Activated T-cell treated with anti-CD3 and anti-CD28 coated beads for 1 hour (primary cell): ENCODE results near the gene PPARD.
"Not testable (repeated sequence)": the region's sequence is repeated elsewhere in the genome, so short reads cannot be mapped to it uniquely, and the experiment has no call there.

ENCODE experiments used
- DNase-seq: peaks from one replicate; pipeline ENCODE4 v3.0.0-alpha.2; 2020; ENCODE audit warnings: low read depth

PPARD gene

GRCh38 chr6:35406711-35407485, 64.5 kb downstream of the PPARD start:
- DNase-seq, result no peak

GRCh38 chr6:35409245-35409644, 66.9 kb downstream of the PPARD start:
- DNase-seq, result no peak

- no peak for DNase-seq
These were observed 67.8 kb downstream of the PPARD start for GRCh38 chr6:35410131-35410530.

GRCh38 chr6:35411066-35411465, 68.7 kb downstream of the PPARD start:
- no peak for DNase-seq

- DNase-seq, result no peak
These were observed 69.7 kb downstream of the PPARD start for GRCh38 chr6:35412102-35412501.

GRCh38 chr6:35413911-35414310, 71.6 kb downstream of the PPARD start:
- no peak for DNase-seq

- DNase-seq, result no peak
These were observed 72.9 kb downstream of the PPARD start for GRCh38 chr6:35415065-35415891.

GRCh38 chr6:35417979-35418661, 75.8 kb downstream of the PPARD start:
- no peak for DNase-seq

- DNase-seq, result no peak
These were observed 77.1 kb downstream of the PPARD start for GRCh38 chr6:35419417-35419816.

- DNase-seq, result no peak
These were observed 77.6 kb downstream of the PPARD start for GRCh38 chr6:35419961-35420360.

GRCh38 chr6:35425284-35425683, 82.9 kb downstream of the PPARD start:
- DNase-seq, result no peak

- DNase-seq, result no peak
These were observed 83.7 kb downstream of the PPARD start for GRCh38 chr6:35426074-35426473.

GRCh38 chr6:35427435-35427834, 85.1 kb downstream of the PPARD start:
- DNase-seq, result no peak

GRCh38 chr6:35427851-35428321, 85.5 kb downstream of the PPARD start:
- DNase-seq, result no peak

- no peak for DNase-seq
These were observed 86.2 kb downstream of the PPARD start for GRCh38 chr6:35428421-35429149.

- DNase-seq, result no peak
These were observed 87.1 kb downstream of the PPARD start for GRCh38 chr6:35429463-35429862.

GRCh38 chr6:35432291-35432690, 89.9 kb downstream of the PPARD start:
- DNase-seq, result no peak

GRCh38 chr6:35432702-35433101, 90.3 kb downstream of the PPARD start:
- not testable (repeated sequence) for DNase-seq

GRCh38 chr6:35435074-35435837, 92.9 kb downstream of the PPARD start:
- DNase-seq, result no peak

GRCh38 chr6:35436071-35436857, 93.9 kb downstream of the PPARD start:
- no peak for DNase-seq
